IMR-90 (cell line): Measurements from ENCODE around the gene SARS2.

ENCODE experiments used
- BHLHE40 ChIP-seq: fragments of 150-350 bp; IDR thresholded peaks from 2 replicates; pipeline ENCODE4 v1.6.1; 2016; ENCODE audit warnings: mild to moderate bottlenecking, low read depth, low read length
- CEBPB ChIP-seq: IDR thresholded peaks from 2 replicates; pipeline ENCODE4 v1.6.1; 2012; ENCODE audit warnings: low read depth, low read length, improper control_type of control experiment
- CTCF ChIP-seq: conservative IDR thresholded peaks from 2 replicates; pipeline ENCODE4 v1.5.1; 2012; ENCODE audit warnings: mild to moderate bottlenecking, low read depth, low read length, improper control_type of control experiment
- ELK1 ChIP-seq: fragments of 150-350 bp; IDR thresholded peaks from 2 replicates; pipeline ENCODE4 v1.6.1; 2016; ENCODE audit warnings: low read depth, mild to moderate bottlenecking, low read length, moderate library complexity, borderline replicate concordance
- FOS ChIP-seq: fragments of 150-350 bp; IDR thresholded peaks from 2 replicates; pipeline ENCODE4 v1.6.1; 2016; ENCODE audit warnings: low read depth, low read length
- MAFK ChIP-seq: IDR thresholded peaks from 2 replicates; pipeline ENCODE4 v1.6.1; 2012; ENCODE audit warnings: low read depth, low read length, improper control_type of control experiment
- MAZ ChIP-seq: IDR thresholded peaks from 2 replicates; pipeline ENCODE4 v1.6.1; 2012; ENCODE audit warnings: low read depth, mild to moderate bottlenecking, low read length, improper control_type of control experiment, moderate library complexity, borderline replicate concordance
- MXI1 ChIP-seq: IDR thresholded peaks from 2 replicates; pipeline ENCODE4 v1.6.1; 2012; ENCODE audit warnings: low read depth, mild to moderate bottlenecking, low read length, moderate library complexity, borderline replicate concordance
- NFE2L2 ChIP-seq: fragments of 150-350 bp; IDR thresholded peaks from 2 replicates; pipeline ENCODE4 v1.6.1; 2016; ENCODE audit warnings: low read depth, mild to moderate bottlenecking, low read length
- POLR2A ChIP-seq: IDR thresholded peaks from 2 replicates; pipeline ENCODE4 v1.6.1; 2012; ENCODE audit warnings: mild to moderate bottlenecking, low read depth, low read length
- RAD21 ChIP-seq: IDR thresholded peaks from 2 replicates; pipeline ENCODE4 v1.6.1; 2012; ENCODE audit warnings: low read length, improper control_type of control experiment
- RFX5 ChIP-seq: IDR thresholded peaks from 2 replicates; pipeline ENCODE4 v1.8.0; 2012; ENCODE audit warnings: low read depth, mild to moderate bottlenecking, low read length, moderate library complexity
- SMC3 ChIP-seq: fragments of 150-350 bp; IDR thresholded peaks from 2 replicates; pipeline ENCODE4 v1.6.1; 2016; ENCODE audit warnings: low read depth, mild to moderate bottlenecking, antibody characterized with exemption, low read length, moderate library complexity
- USF2 ChIP-seq: fragments of 150-350 bp; IDR thresholded peaks from 2 replicates; pipeline ENCODE4 v1.6.1; 2017; ENCODE audit warnings: mild to moderate bottlenecking, antibody characterized with exemption, low read length, low read depth

GRCh38 chr19:38867171-38867780 is 63.3 kb downstream of the SARS2 start:
- TF ChIP-seq POLR2A (no peak), CTCF (no peak), USF2 (no peak), SMC3 (no peak), MXI1 (no peak), FOS (no peak), MAFK (no peak), RAD21 (no peak), ELK1 (no peak), MAZ (no peak), BHLHE40 (no peak), RFX5 (no peak), NFE2L2 (no peak), CEBPB (no peak)
